ENCODE data around the gene PCSK4.

DNA sequence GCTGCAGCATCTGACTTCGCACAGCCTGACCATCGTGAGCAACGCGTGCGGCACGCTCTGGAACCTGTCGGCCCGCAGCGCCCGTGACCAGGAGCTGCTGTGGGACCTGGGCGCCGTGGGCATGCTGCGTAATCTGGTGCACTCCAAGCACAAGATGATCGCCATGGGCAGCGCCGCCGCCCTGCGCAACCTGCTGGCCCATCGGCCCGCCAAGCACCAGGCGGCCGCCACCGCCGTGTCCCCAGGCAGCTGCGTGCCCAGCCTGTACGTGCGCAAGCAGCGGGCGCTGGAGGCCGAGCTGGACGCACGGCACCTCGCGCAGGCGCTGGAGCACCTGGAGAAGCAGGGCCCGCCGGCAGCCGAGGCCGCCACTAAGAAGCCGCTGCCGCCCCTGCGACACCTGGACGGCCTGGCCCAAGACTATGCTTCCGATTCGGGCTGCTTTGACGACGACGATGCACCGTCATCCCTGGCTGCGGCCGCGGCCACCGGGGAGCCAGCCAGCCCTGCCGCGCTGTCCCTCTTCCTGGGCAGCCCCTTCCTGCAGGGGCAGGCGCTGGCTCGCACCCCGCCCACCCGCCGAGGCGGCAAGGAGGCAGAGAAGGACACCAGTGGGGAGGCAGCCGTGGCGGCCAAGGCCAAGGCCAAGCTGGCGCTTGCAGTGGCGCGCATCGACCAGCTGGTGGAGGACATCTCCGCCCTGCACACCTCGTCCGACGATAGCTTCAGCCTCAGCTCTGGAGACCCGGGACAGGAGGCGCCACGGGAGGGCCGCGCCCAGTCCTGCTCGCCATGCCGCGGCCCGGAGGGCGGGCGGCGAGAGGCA, 24.7 kb downstream of the PCSK4 start:
- TF ChIP-seq, protein P1, sequence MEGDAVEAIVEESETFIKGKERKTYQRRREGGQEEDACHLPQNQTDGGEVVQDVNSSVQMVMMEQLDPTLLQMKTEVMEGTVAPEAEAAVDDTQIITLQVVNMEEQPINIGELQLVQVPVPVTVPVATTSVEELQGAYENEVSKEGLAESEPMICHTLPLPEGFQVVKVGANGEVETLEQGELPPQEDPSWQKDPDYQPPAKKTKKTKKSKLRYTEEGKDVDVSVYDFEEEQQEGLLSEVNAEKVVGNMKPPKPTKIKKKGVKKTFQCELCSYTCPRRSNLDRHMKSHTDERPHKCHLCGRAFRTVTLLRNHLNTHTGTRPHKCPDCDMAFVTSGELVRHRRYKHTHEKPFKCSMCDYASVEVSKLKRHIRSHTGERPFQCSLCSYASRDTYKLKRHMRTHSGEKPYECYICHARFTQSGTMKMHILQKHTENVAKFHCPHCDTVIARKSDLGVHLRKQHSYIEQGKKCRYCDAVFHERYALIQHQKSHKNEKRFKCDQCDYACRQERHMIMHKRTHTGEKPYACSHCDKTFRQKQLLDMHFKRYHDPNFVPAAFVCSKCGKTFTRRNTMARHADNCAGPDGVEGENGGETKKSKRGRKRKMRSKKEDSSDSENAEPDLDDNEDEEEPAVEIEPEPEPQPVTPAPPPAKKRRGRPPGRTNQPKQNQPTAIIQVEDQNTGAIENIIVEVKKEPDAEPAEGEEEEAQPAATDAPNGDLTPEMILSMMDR (conservative IDR thresholded peaks at IDR 0.05; ENCODE audit: low read depth, low read length), result no peak
- no peak for TF ChIP-seq EZH2 (IDR thresholded peaks at IDR 0.05; ENCODE audit: low read length, unreplicated experiment)
